Purkinje cell (primary cell): ENCODE results near the gene PRB4. TPM values are rescaled to one million over a fixed set of nuclear protein-coding genes. Genes with fewer than 3 reads are reported as not detected.

Experiments used
- polyA plus RNA-seq: library from polyadenylated mRNA; unstranded; fragments of >200 nt; fragmentation: Nextera tagmentation; gene quantifications from 2 replicates; pipeline ENCODE4 v1.2.1, GENCODE V29; 2014

Gene PRB4
- polyA plus RNA-seq = not detected in 2 replicates

DNA sequence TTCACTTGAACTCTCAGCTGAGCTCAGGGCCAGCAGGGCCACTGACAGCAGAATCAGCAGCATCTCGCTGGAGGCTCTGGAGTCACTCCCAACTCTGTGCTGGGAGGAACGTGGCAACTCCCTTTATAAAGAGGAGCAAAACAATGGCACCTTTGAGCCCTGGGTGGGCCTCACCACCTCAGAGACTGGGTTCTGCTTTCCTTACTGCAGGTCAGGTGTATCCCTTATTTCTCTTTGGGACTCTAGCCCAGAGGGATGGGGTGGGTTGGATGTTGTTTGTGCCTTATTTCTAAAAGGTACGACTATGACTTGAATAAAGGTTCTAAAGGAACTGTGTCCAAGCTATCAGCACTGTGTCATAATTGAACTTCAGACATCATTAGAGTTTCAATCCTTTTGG, at the start of gene PRB4:
PRB4 (minus strand) TSS at position 101 of the 400 bp plus-strand sequence; CDS start at position 63, 38 bp downstream.

DNA sequence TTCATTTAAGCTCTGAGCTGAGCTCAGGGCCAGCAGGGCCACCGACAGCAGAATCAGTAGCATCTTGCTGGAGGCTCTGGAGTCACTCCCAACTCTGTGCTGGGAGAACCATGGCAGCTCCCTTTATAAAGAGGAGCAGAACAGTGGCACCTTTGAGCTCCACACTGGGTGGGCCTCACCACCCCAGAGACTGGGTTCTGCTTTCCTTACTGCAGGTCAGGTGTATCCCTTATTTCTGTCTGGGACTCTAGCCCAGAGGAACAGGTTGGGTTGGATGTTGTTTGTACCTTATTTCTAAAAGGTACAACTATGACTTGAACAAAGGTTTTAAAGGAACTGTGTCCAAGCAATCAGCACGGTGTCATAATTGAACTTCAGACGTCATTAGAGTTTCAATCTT, 40.6 kb downstream of the PRB4 start, which contains the start of gene PRB3:
PRB3 (minus strand) TSS at position 101 of the 400 bp plus-strand sequence; CDS start at position 63, 38 bp downstream.

Other genes with a start within 250 kb of the PRB4 start
- gene TAS2R46, start 248.1 kb downstream of the PRB4 start, polyA plus RNA-seq = 2.0 TPM in 1 of 2 replicates, not detected in the other
- gene TAS2R43, start 218.1 kb downstream of the PRB4 start, polyA plus RNA-seq = not detected in 2 replicates
- gene TAS2R30, start 175.8 kb downstream of the PRB4 start, polyA plus RNA-seq = 0.32 and 0.52 TPM in 2 replicates
- gene SMIM10L1, start 139.2 kb downstream of the PRB4 start, polyA plus RNA-seq = 17.9 and 18.2 TPM in 2 replicates
- not detected in 2 replicates for gene TAS2R42, start 123.5 kb downstream of the PRB4 start, polyA plus RNA-seq
- not detected in 2 replicates for gene PRB3, start 40.7 kb downstream of the PRB4 start, polyA plus RNA-seq
- gene PRB2, start 85.1 kb upstream of the PRB4 start, polyA plus RNA-seq = not detected in 2 replicates